Right lobe of liver (tissue), 4 donors: ENCODE results near the gene SLC39A11.

ENCODE experiments used
- CTCF ChIP-seq, 4 donors: fragments of 200-600 bp in 3 of 4; fragments of 450-650 bp in 1 of 4; IDR thresholded peaks; one replicate each; pipeline versions ENCODE4 v1.5.1 to v1.8.0; 2016 to 2022; ENCODE audit warnings: antibody characterized with exemption in 4 of 4, mild to moderate bottlenecking in 2 of 4
- POLR2A ChIP-seq: fragments of 450-650 bp; IDR thresholded peaks from one replicate; pipeline ENCODE4 v1.6.1; 2017; ENCODE audit warnings: antibody characterized with exemption, mild to moderate bottlenecking
- donor health status: DM: no; HTN: no; CAD: no.
- donor health status: DM: no; HTN: no; CAD: no.
- donor health status: DM: no; HTN: yes; CAD: no.

DNA sequence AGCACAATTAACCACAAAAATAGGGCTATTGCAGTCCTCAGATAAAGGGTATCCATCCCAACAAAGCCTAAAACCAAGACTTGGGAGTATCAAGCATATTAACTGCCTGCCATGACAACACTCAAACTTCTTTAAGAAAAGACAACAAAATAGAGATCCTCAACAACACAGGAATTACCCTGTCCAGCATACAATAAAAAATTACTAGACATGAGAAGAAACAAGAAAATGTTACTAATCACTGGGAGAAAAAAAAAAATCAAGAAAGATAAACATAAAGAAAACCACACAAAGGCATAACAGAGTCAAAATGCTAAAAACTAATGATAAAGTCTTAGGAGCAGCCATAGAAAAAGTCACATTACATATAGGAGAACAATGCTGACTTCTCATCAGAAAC, 73.9 kb downstream of the SLC39A11 start:
- TF ChIP-seq CTCF (IDR thresholded peaks at IDR 0.05) (no peak), POLR2A (no peak)
